ELF-1 (cell line): ENCODE results near the gene PDIA2.
A peak's percentile ranks its signal among the peaks of the same experiment; 100 is the strongest.
"Not testable (repeated sequence)": the region's sequence is repeated elsewhere in the genome, so short reads cannot be mapped to it uniquely, and the experiment has no call there.

Experiments used
- DNase-seq: peaks from one replicate; pipeline ENCODE4 v3.0.0-alpha.2; 2016; ENCODE audit warnings: low read depth, low spot score

The PDIA2 gene

GRCh38 chr16:283033-283805 lies at the start of gene PDIA2:
Gene PDIA2, plus strand, starts transcription at chr16:283164. Its CDS starts 6 bp downstream, at chr16:283170.
- no peak for DNase-seq

- DNase-seq: peak; percentile 96
Observed at GRCh38 chr16:234468-235305, 48.3 kb upstream of the PDIA2 start, which contains the start of gene FAM234A. Gene FAM234A, plus strand, starts transcription at chr16:234821. Its CDS starts 19,593 bp downstream, at chr16:254414.

- no peak for DNase-seq
Observed at GRCh38 chr16:239948-240277, 43.1 kb upstream of the PDIA2 start.

GRCh38 chr16:240559-240958 lies 42.4 kb upstream of the PDIA2 start:
- DNase-seq: no peak

- no peak for DNase-seq
Observed at GRCh38 chr16:242281-242680, 40.7 kb upstream of the PDIA2 start.

GRCh38 chr16:243348-243747 lies 39.6 kb upstream of the PDIA2 start:
- DNase-seq: no peak

GRCh38 chr16:245105-245504 lies 37.9 kb upstream of the PDIA2 start:
- no peak for DNase-seq

- DNase-seq: no peak
Observed at GRCh38 chr16:247027-247426, 35.9 kb upstream of the PDIA2 start.

- DNase-seq: no peak
Observed at GRCh38 chr16:249431-249830, 33.5 kb upstream of the PDIA2 start.

GRCh38 chr16:252366-253337 lies 30.3 kb upstream of the PDIA2 start:
- DNase-seq: no peak

- DNase-seq: no peak
Observed at GRCh38 chr16:253833-254232, 29.1 kb upstream of the PDIA2 start.

GRCh38 chr16:254461-254860 lies 28.5 kb upstream of the PDIA2 start:
- no peak for DNase-seq

- no peak for DNase-seq
Observed at GRCh38 chr16:255183-255582, 27.8 kb upstream of the PDIA2 start.

- not testable (repeated sequence) for DNase-seq
Observed at GRCh38 chr16:258091-258490, 24.9 kb upstream of the PDIA2 start.

GRCh38 chr16:259226-259625 lies 23.7 kb upstream of the PDIA2 start:
- no peak for DNase-seq

GRCh38 chr16:259814-260253 lies 23.1 kb upstream of the PDIA2 start:
- DNase-seq: no peak

- no peak for DNase-seq
Observed at GRCh38 chr16:260326-260725, 22.6 kb upstream of the PDIA2 start.

- DNase-seq: no peak
Observed at GRCh38 chr16:261031-261691, 21.8 kb upstream of the PDIA2 start.

- no peak for DNase-seq
Observed at GRCh38 chr16:262121-262745, 20.7 kb upstream of the PDIA2 start.

- DNase-seq: no peak
Observed at GRCh38 chr16:263182-263774, 19.7 kb upstream of the PDIA2 start.
